NCI-H1930 (cell line): ENCODE data around the gene TMEM53.

Experiments used
- DNase-seq, 2 experiments: peaks; one replicate each; lab custom pipeline; 2025; lab: John Stamatoyannopoulos, UW

Gene TMEM53

GRCh38 chr1:44647896-44648295 lies 26.4 kb downstream of the TMEM53 start:
- no peak for DNase-seq

DNA sequence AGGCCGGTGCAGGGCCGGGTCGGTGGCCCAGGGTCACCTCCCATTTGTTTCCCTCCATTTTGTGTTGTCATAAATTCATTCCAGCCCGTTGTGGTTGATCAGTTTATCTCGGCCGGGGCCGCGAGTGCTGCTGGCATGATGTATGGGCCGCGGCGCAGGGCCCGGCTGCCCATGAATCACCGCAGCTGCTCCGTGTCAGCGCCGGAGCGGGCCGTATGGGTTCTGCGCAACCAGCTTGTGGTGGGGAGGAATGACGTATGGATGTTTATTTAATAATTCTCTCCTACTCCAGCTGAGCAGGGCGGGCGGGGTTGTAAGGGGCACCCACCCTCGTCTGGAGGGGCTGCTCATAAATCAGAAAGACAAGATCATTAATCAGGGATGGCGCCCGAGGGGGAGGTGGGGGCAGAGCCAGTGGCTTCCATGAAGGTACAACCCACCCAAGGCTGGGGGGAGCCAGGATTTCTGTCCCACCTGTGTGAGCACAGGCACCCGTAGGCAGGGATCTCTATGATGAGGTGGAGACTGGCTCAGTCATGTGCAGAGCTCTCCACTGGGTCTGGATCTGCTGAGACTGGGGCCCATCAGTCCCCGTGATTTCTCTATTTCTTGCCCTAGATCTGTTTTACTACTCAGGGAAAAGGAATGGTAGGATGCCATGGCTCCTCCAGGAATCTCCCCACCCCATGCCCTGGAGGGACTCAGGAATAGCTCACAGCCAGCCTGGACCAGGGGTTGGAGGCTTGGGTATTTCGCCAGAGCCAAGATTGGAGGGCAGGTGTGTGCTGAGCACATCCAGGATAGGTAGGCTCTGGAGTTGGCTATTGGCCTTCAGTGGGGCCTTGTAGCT lies 27.8 kb downstream of the TMEM53 start:
- no peak for DNase-seq

DNA sequence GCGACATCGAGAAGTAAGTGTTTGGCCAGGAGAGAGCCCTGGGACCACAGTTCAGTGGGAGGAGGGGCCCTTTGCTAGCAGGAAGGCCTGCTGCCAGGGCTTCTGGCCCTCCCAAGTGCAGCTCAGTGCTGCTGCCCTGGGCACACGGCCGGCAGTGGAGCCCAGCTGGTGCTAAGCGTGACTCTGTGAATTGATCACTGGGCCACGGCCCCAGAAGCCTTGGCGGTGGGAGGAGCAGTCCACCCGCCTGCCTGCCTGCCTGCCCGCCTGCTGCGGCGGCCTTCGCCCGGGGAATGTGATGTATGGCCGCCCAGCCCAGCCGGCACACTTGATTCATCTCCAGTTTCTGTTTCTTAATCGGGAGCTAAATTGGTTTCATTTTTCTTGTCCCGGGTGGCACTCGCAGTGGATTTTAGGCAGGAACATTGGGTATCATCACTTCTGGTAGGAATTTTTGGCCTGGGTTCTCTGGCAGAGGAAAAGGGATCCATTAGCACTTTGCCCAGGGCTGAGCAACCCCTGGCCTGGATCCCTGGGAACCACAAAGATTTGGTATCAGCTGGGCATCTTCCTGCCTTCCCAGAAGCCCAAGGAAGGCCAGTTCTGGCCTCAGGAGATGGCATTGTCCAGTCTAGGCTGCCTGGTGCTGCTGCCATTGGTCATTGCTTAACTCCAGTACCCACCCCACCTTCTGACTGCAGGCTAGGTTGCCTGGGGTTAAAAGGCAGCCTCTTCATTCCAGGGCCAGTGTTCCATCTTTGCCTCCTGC lies 28.6 kb downstream of the TMEM53 start:
- DNase-seq: no peak

GRCh38 chr1:44644806-44645205 lies 29.5 kb downstream of the TMEM53 start:
- DNase-seq: no peak

DNA sequence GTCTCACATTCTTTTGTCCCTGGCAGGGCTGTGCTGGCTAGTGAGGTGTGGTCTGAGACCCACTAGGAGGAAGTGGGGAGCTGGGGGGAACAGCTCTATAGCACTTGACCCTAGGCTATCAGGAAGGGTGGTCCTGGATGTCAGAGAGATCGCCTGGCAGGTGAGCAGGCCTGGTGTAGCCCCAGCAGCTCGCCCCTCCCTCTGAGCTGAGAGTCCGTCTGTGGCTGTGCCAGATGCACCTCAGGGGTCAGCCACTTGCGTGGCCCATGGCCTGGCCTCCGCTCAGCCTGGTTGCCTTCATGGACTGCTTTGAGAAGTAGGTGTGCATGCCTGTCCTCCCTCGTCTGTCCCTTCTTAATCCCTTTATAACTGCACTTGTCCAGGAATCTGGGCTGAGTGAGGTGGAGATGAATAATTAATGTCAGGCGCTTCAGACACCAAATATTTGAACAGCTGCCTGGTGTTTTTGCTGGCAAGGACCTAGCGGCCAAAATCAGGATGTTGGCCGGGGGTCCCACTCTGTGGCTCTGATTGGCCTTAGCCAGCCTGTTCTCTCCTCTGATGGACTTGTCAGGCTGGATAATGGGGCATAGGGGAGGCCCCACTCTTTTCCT lies 30.5 kb downstream of the TMEM53 start:
- DNase-seq: no peak

DNA sequence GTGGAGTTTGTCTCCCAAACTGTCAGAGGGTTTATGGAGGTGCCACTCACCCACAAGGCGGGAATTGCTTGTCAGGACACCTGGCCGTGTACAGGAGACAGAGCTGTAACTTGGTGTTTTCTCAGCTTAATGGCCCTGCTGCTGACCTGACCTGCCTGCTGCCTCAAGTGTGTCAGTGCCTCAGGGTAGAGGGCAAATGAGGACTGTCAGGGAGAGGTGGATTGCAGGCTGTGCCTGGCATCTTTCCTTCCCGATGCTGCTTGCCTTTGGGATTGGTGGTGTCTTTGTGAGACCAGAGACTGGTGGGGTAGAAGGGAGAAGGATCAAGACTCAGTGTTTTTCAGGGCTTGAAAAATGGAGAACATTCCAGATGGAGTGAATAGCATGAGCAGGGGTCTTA lies 31.4 kb downstream of the TMEM53 start:
- no peak for DNase-seq

- no peak for DNase-seq
Observed at GRCh38 chr1:44642255-44642654, 32.0 kb downstream of the TMEM53 start.

DNA sequence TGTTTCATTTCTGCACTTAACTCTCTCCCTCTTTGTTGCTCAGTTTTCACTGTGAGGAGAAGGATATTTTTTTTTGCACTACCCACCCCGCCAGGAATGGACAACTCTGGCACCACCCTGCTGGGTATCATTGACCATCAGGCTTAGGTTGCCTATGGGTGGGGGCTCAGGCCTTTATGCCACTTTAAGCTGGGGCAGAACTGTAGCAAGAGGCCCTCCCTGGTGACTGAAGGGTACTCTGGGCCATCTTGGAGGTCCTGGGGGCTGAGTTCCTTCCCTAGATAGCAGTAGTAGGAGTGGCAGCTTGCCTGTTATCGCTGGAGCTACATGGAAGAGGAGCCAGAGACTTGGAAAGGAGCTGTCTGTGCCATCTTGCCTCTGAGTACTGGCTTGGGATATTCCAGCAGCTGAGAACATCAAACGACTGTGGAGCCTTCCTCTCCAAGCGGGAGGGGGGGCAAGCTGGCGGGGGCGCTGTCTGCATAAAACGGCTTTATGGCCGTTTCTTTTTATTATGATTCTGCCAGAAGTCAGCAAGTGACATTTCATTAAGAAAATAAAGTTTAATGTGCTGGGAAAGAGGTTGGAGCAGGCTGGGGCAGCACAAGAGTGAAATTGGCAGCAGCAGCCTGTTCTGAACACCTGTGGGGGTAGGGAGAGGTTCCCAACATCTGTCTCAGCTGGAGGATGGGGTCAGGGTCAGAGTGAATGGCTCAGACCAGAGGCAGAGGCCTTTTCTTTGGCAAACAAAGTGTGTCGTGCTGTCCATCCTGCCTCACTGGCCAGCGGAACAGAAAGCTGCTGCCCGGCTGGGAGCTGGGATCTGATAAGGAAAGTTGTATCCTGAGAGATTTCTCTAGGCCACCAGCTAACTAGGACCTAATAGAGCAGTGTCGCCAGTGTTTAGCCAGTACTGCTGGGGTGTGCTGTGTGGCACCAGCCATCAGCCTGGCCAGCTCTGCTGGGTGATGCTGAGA lies 32.9 kb downstream of the TMEM53 start:
- DNase-seq: no peak

DNA sequence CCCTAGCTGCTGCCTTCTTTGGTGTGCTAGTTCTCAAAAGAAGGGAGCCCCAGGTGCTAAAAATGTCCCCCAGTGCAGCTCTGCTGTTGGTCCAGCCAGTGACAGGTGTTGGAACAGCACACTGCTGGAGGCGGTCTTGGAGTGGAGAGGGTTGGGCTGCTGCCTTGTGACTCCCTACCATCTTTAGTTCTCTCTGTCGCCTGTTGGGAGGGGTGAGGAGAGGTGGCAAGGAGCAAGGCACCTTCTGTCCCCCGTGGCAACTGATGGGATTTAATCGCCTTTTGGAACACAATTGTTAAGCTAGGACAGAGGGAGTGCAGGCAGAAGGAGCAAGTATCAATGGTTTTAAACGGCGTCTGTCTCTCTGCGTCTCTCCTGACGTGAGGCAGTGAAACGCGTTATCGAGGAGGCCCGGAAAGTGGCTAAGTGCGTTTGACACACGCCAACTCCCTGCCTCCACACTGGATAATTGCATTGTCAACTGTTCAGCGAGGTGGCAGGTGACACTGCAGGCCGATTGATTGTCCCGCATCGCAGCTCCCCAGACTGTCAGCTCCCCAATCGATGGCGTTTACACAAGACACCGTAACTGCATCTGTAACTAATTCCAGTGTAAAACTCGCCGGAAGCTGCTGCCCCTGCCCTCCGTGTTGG lies 34.0 kb downstream of the TMEM53 start:
- DNase-seq: no peak

DNA sequence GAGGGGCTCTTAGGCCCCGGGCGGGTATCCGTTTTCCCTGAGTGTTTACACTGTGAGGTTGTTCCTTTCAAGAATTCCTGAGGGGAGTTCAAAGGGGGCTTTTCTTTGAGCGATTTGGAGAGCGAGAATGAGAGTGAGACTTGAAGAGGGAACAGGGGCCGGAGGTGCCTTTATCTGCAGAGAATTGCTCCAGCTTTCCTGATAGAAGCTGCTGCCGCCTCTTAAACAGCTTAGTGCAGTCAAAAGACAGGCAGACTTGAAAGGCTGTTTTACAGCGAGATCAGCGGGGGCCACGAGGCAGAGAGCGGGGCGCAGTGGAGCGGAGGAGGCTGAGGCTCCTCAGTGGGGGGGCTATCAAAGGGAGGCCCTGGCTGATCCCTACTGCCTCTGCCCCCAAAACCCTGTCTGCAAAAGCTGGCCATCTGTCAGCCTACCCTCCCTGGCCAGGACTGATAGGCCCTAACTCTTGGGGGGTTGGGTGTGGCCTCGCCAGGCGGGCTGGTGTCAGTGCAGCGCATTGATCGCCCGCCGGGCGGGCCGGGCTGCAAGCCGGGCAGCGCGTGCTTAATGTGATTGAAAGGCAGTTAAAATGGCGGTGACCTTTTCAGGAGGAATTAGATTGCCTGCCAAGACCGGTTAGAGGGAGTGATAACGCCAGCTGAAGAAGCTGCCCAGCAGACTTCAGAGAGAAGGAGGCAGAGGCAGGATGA lies 36.4 kb downstream of the TMEM53 start:
- DNase-seq: no peak

- no peak for DNase-seq
Observed at GRCh38 chr1:44636688-44637598, 37.3 kb downstream of the TMEM53 start.

DNA sequence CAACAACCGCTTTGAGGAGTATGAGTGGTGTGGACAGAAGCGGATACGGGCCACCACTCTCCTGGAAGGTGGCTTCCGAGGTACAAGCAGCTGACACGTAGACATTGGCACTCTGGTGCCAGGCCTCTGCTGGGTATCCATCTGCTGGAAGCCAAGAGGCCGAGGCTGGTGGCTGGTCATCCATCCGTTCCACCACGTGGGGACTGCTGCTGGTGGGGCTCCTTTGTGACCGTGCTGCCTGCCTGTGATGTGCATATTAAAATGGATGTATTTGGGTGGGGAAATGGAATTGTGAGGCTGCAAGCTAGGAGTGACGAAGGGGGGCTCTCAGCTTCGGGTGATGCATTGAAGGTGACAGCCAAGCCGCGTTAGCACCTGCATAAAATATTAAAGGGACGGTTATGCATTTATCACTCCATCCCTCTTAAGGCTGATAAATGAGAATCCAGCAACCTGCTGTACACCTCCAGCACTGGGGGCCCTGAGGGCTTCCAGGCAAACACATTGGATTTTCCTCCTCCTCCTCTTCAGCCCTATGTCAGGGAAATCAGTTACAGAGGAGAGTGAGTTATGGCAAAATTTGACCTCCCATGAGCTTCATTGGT lies 38.1 kb downstream of the TMEM53 start:
- DNase-seq: no peak

- DNase-seq: no peak
Observed at GRCh38 chr1:44635439-44635838, 38.8 kb downstream of the TMEM53 start.

DNA sequence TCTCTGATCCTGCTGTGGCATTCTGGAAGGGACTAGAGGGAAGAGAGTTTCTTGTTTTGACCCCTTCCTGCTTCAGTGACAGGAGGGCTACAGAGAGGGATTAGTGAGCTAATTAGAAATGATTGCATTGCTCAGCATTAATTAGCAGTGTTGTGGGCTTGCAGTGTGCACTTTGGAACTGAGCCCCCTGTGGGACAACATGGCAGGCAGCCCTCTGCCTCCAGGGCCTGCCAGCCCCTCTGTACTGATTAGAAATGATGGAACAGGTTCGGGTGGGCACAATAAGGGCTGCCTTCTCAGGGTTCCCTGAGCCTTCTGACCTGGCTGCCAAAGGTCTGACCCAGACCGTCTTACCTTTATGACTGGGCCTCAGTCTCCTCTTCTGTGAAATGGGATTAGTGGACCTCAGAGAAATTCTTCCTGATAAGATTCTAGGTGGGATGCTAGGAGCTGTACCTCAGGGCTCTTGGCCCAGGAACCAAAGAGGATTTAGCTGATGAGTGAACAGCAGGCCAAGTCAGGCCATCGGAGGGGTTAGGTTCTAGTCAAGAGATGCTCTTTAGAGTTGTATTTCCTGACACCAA lies 39.6 kb downstream of the TMEM53 start:
- no peak for DNase-seq

DNA sequence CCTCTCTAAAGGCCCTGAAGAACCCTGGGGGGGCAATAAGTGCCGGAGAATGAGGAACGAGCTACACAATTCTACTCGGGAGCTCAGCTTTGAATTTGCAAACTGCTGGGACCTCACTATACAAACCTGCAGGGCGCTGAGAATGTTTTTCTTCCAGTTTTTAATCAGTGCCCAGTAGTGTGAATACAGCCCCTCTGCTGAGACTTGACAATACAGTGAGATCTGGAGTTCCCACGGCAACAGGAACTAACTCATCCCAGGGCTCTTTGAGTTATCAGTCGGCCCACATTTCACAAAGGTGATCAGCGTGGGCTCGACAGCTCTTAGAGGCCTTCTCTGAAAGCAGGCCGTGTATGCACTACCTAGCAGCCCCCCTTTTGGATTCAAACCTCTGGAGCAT lies 41.7 kb downstream of the TMEM53 start:
- DNase-seq: no peak

DNA sequence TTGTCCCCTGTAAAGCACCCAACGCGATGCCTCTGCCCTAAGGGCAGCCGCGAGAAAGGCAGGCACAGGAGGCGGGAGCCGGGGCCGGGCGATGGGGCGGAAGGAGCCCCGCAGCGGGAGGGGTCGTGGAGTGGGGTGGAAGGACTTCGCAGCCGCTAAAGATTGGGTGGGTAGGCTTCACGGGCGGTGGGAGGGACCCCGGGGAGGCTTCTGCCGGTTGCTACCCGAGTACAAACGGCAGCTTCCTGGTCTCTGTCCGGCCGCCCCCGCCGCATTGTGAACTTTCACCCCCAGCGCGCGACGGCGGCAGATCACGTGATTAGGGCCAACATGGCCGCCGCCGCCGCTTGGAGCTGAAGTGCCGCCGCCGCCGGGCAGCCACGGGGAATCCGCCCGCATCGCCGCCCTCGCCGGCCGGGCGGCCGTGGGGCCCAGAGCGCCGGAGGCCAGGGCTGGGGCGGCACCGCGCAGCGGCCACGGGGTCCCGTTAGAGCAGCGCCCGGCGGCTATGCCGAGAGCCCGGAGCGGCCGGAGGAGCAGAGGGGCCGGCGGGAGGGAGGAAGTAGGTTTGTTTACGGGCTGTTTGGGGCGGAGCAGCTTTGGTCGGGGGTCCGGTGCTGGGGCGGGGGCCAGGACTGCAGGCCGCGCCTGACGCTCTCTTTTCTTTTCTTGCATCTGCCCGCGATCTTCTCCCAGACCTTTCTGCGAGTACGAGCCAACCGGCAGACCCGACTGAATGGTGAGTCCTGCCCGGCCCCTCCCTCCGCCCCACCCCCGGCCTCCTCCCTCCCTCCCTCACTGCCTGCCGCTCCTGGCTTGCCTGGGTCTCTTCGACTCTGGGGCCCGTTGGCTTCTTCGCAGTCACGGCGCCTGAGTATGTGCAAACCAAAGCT lies 42.4 kb downstream of the TMEM53 start:
- DNase-seq: peak; percentile 59 to 85

GRCh38 chr1:44631333-44631646 lies 43.0 kb downstream of the TMEM53 start:
- no peak for DNase-seq

DNA sequence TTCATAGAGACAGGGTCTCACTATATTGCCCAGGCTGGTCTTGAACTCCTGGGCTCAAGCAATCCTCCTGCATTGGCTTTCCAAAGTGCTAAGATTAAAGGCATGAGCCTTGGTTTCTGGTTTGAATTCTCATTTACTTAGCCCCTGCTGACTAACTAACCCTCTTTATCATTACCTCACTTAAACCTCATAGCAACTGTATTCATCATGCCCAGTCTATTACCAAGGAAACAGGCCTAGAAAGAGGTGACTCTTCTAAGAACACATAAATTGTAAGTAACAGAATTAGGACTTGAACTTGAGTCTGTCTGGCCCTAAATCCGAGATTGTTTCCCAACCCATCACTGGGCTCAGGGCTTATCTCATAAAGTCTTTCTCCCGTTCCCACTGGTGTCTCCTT lies 44.2 kb downstream of the TMEM53 start:
- DNase-seq: no peak
